ENCODE measurements around the gene SNX3.

SNX3 gene

DNA sequence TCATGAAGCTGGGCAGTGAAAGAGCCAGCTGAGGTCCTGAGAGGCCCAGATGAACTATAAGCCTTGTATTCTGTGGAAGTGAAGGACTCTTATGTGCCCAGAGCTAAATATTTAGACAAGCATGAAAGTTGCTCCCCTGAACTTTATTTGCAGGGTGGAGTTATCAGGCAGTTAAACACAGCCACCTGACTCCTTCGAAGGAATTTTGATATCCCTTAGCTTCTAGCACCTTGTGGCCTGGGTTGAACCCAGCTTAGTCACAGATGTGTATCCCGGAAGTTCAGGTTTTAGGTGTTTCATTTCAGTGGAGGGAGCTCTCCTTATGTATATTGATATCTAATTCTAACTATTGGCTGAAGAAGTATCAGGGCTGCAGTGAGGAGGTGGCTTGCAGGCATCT is 74.6 kb downstream of the SNX3 start:
- H3K4me2 ChIP-seq (ENCODE audit: low read length): no peak overlapping the region
- H3K36me3 ChIP-seq (ENCODE audit: insufficient read depth, low read length): no peaks in the 10 kb centered on the region
- no peaks in the 10 kb centered on the region for H3K4me1 ChIP-seq (ENCODE audit: insufficient read depth, low read length, severe bottlenecking)
- no peaks in the 10 kb centered on the region for H3F3A ChIP-seq (ENCODE audit: insufficient read depth, low read length)
- H3K9me2 ChIP-seq (ENCODE audit: low read depth, low read length): no peaks in the 10 kb centered on the region
- no peaks in the 10 kb centered on the region for H4K20me1 ChIP-seq (ENCODE audit: insufficient read depth, low read length)
- no peak overlapping the region for H3K4me3 ChIP-seq (ENCODE audit: low read depth, low read length, poor library complexity, severe bottlenecking)
- no peaks in the 10 kb centered on the region for H3K79me2 ChIP-seq (ENCODE audit: insufficient read depth, low read length)
- 0 out of 2 replicates have a peak, but pooled peaks cover 3% of the 10 kb centered on the region for H3K27me3 ChIP-seq (ENCODE audit: insufficient read depth, low read length)
- H2AFZ ChIP-seq (ENCODE audit: low read length): no peak overlapping the region
- no peak overlapping the region for H3K9ac ChIP-seq (ENCODE audit: low read length)
- H3K9me3 ChIP-seq (ENCODE audit: low read length): no peaks in the 10 kb centered on the region
- TF ChIP-seq EZH2 (IDR thresholded peaks at IDR 0.05; ENCODE audit: borderline replicate concordance, low read length): no peak
- TF ChIP-seq, protein P1, sequence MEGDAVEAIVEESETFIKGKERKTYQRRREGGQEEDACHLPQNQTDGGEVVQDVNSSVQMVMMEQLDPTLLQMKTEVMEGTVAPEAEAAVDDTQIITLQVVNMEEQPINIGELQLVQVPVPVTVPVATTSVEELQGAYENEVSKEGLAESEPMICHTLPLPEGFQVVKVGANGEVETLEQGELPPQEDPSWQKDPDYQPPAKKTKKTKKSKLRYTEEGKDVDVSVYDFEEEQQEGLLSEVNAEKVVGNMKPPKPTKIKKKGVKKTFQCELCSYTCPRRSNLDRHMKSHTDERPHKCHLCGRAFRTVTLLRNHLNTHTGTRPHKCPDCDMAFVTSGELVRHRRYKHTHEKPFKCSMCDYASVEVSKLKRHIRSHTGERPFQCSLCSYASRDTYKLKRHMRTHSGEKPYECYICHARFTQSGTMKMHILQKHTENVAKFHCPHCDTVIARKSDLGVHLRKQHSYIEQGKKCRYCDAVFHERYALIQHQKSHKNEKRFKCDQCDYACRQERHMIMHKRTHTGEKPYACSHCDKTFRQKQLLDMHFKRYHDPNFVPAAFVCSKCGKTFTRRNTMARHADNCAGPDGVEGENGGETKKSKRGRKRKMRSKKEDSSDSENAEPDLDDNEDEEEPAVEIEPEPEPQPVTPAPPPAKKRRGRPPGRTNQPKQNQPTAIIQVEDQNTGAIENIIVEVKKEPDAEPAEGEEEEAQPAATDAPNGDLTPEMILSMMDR (IDR thresholded peaks at IDR 0.05; ENCODE audit: low read length): no peak
- H3K27ac ChIP-seq (ENCODE audit: low read depth, low read length, poor library complexity, severe bottlenecking): no peak overlapping the region

DNA sequence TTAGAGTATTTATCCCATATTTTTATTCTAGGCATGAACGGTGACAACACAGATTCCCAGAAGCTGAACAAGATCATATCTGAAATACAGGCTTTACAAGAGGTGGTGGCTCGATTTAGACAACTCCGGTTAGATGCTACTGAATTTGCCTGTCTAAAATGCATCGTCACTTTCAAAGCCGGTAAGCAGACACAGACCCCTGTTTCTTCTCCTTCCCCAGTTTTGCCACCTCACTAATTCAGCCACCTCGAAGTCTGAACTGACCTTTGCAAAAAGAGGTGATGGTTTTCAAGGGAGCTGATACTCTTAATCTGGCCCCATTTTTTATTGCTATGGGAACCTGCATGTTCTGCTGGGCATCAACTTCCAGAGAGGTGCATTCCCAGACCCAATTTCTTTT is 80.1 kb downstream of the SNX3 start:
- no peak overlapping the region for H3K4me2 ChIP-seq (ENCODE audit: low read length)
- H3K36me3 ChIP-seq (ENCODE audit: insufficient read depth, low read length): no peaks in the 10 kb centered on the region
- no peak overlapping the region for H2AFZ ChIP-seq (ENCODE audit: low read length)
- H3K4me1 ChIP-seq (ENCODE audit: insufficient read depth, low read length, severe bottlenecking): no peaks in the 10 kb centered on the region
- no peaks in the 10 kb centered on the region for H3K9me2 ChIP-seq (ENCODE audit: low read depth, low read length)
- H4K20me1 ChIP-seq (ENCODE audit: insufficient read depth, low read length): no peaks in the 10 kb centered on the region
- no peak overlapping the region for H3K9ac ChIP-seq (ENCODE audit: low read length)
- TF ChIP-seq, protein P1 (IDR thresholded peaks at IDR 0.05; ENCODE audit: low read length): no peak
- TF ChIP-seq EZH2 (IDR thresholded peaks at IDR 0.05; ENCODE audit: borderline replicate concordance, low read length): no peak
- H3K9me3 ChIP-seq (ENCODE audit: low read length): no peaks in the 10 kb centered on the region
- H3F3A ChIP-seq (ENCODE audit: insufficient read depth, low read length): no peaks in the 10 kb centered on the region
- no peak overlapping the region for H3K4me3 ChIP-seq (ENCODE audit: low read depth, low read length, poor library complexity, severe bottlenecking)
- H3K27ac ChIP-seq (ENCODE audit: low read depth, low read length, poor library complexity, severe bottlenecking): no peak overlapping the region
- 0 out of 2 replicates have a peak, but pooled peaks cover 3% of the 10 kb centered on the region for H3K27me3 ChIP-seq (ENCODE audit: insufficient read depth, low read length)
- H3K79me2 ChIP-seq (ENCODE audit: insufficient read depth, low read length): no peaks in the 10 kb centered on the region

DNA sequence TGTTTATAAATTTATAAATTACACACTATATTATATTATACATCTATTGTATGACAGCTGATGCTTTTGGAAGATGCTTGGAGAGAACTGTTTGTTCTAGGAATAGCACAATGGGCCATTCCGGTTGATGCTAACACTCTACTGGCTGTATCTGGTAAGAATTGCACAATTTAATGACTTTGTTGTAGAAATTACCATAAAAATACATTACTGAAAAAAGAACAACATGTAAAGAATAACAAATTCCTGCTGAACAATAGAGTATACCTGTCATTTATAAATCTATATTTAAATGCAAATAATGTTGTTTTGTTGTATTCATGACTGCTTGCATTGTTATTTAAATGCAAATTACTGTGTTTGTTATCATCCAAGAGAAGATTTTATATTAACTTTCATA is 80.6 kb downstream of the SNX3 start:
- Histone ChIP-seq H3K9ac (ENCODE audit: low read length) (no peak overlapping the region), H3K36me3 (ENCODE audit: insufficient read depth, low read length) (no peaks in the 10 kb centered on the region), H3K9me2 (ENCODE audit: low read depth, low read length) (no peaks in the 10 kb centered on the region), H3K4me3 (ENCODE audit: low read depth, low read length, poor library complexity, severe bottlenecking) (no peak overlapping the region), H3K27me3 (ENCODE audit: insufficient read depth, low read length) (0 out of 2 replicates have a peak, but pooled peaks cover 3% of the 10 kb centered on the region), H3K4me1 (ENCODE audit: insufficient read depth, low read length, severe bottlenecking) (no peaks in the 10 kb centered on the region), H4K20me1 (ENCODE audit: insufficient read depth, low read length) (no peaks in the 10 kb centered on the region), H3K27ac (ENCODE audit: low read depth, low read length, poor library complexity, severe bottlenecking) (no peak overlapping the region), H3F3A (ENCODE audit: insufficient read depth, low read length) (no peaks in the 10 kb centered on the region), H3K4me2 (ENCODE audit: low read length) (no peak overlapping the region), H3K79me2 (ENCODE audit: insufficient read depth, low read length) (no peaks in the 10 kb centered on the region), H3K9me3 (ENCODE audit: low read length) (no peaks in the 10 kb centered on the region), H2AFZ (ENCODE audit: low read length) (no peak overlapping the region)
- TF ChIP-seq, protein P1 (IDR thresholded peaks at IDR 0.05; ENCODE audit: low read length): no peak
- TF ChIP-seq EZH2 (IDR thresholded peaks at IDR 0.05; ENCODE audit: borderline replicate concordance, low read length): no peak

All from OCI-LY1 (cell line).